ENCODE results near the gene PDAP1. TPM values are rescaled to one million over a fixed set of nuclear protein-coding genes. Genes with fewer than 3 reads are reported as not detected.

Gene PDAP1
- total RNA-seq: 93.2 TPM
- long read RNA-seq, transcript PDAP1-201 (6 exons, 2,546 nt): major isoform, 80 of 103 reads
- long read RNA-seq, partial matches to known transcripts: 4 of 103 reads
- long read RNA-seq, other reads (novel, unspliced or antisense): 19 of 103 reads

GRCh38 chr7:99408379-99409191, at the start of gene PDAP1, which contains the start of gene BUD31:
Gene PDAP1 (minus strand): TSS chr7:99408597. CDS start chr7:99408548, 49 bp downstream.
Gene BUD31 (plus strand): TSS chr7:99408969. CDS start chr7:99411093, 2,124 bp downstream.
- H3K9me3 ChIP-seq (replicated peaks): no peaks in the 10 kb centered on the region
- H3K4me1 ChIP-seq: peaks cover 66% of the 10 kb centered on the region
- peak within 1 kb of the TSS; percentile 99 for H3K27ac ChIP-seq (replicated peaks)
- intact Hi-C loops (cut with micrococcal nuclease): no loop called here
- peak; percentile 19 for TF ChIP-seq CTCF (IDR thresholded peaks at IDR 0.05; ENCODE audit: borderline replicate concordance)
- no peaks in the 10 kb centered on the region for H3K27me3 ChIP-seq (ENCODE audit: low read depth)
- peaks cover 52% of the 10 kb centered on the region for H3K36me3 ChIP-seq
- H3K4me3 ChIP-seq: peak within 1 kb of the TSS; percentile 99
- peak; percentile 93 for DNase-seq

- intact Hi-C loops (cut with micrococcal nuclease): no loop called here
- Histone ChIP-seq H3K4me3 (no peak overlapping the region), H3K27ac (replicated peaks) (no peak overlapping the region), H3K4me1 (peaks cover 53% of the 10 kb centered on the region), H3K9me3 (replicated peaks) (no peaks in the 10 kb centered on the region), H3K27me3 (ENCODE audit: low read depth) (no peaks in the 10 kb centered on the region), H3K36me3 (peaks cover 81% of the 10 kb centered on the region)
- no peak for DNase-seq
- no peak for TF ChIP-seq CTCF (IDR thresholded peaks at IDR 0.05; ENCODE audit: borderline replicate concordance)
Measured at GRCh38 chr7:99457650-99458493, 49.5 kb upstream of the PDAP1 start.

- no peaks in the 10 kb centered on the region for H3K27me3 ChIP-seq (ENCODE audit: low read depth)
- H3K9me3 ChIP-seq (replicated peaks): no peaks in the 10 kb centered on the region
- DNase-seq: no peak
- H3K27ac ChIP-seq (replicated peaks): no peak overlapping the region
- peaks cover 81% of the 10 kb centered on the region for H3K36me3 ChIP-seq
- H3K4me3 ChIP-seq: no peak overlapping the region
- TF ChIP-seq CTCF (IDR thresholded peaks at IDR 0.05; ENCODE audit: borderline replicate concordance): no peak
- intact Hi-C loops (cut with micrococcal nuclease): no loop called here
- peaks cover 53% of the 10 kb centered on the region for H3K4me1 ChIP-seq
Measured at GRCh38 chr7:99457050-99457649, 48.8 kb upstream of the PDAP1 start.

- Histone ChIP-seq H3K4me3 (no peak overlapping the region), H3K27ac (replicated peaks) (no peak overlapping the region), H3K4me1 (peaks cover 53% of the 10 kb centered on the region), H3K27me3 (ENCODE audit: low read depth) (no peaks in the 10 kb centered on the region), H3K9me3 (replicated peaks) (no peaks in the 10 kb centered on the region), H3K36me3 (peaks cover 88% of the 10 kb centered on the region)
- no peak for DNase-seq
- intact Hi-C loops (cut with micrococcal nuclease): no loop called here
- no peak for TF ChIP-seq CTCF (IDR thresholded peaks at IDR 0.05; ENCODE audit: borderline replicate concordance)
Measured at GRCh38 chr7:99456288-99456687, 47.9 kb upstream of the PDAP1 start.

GRCh38 chr7:99455874-99456273, 47.5 kb upstream of the PDAP1 start:
- Histone ChIP-seq H3K9me3 (replicated peaks) (no peaks in the 10 kb centered on the region), H3K27ac (replicated peaks) (no peak overlapping the region), H3K27me3 (ENCODE audit: low read depth) (no peaks in the 10 kb centered on the region), H3K4me1 (peaks cover 52% of the 10 kb centered on the region), H3K36me3 (peaks cover 92% of the 10 kb centered on the region), H3K4me3 (no peak overlapping the region)
- no peak for TF ChIP-seq CTCF (IDR thresholded peaks at IDR 0.05; ENCODE audit: borderline replicate concordance)
- no peak for DNase-seq
- intact Hi-C loops (cut with micrococcal nuclease): no loop called here

Data from left ventricle myocardium inferior (tissue), 1 donor.